GM23248 (cell line): ENCODE results near the gene KNCN. TPM values are rescaled to one million over a fixed set of nuclear protein-coding genes. Genes with fewer than 3 reads are reported as not detected.

Source experiments
- DNase-seq: peaks from one replicate; pipeline ENCODE4 v3.0.0-alpha.2; 2015
- H2AFZ ChIP-seq: fragments of 200-600 bp; sonication (generic); 2 replicates; pipeline ENCODE4 v1.6.1; 2016; ENCODE audit warnings: antibody characterized with exemption
- H3F3A ChIP-seq: fragments of 200-600 bp; sonication (generic); 2 replicates; pipeline ENCODE4 v1.6.1; 2016; ENCODE audit warnings: mild to moderate bottlenecking, antibody characterized with exemption, mixed run types; ENCODE audit not compliant: insufficient read depth
- H3K27ac ChIP-seq: fragments of 200-600 bp; sonication (generic); 2 replicates; pipeline ENCODE4 v1.5.1; 2016; ENCODE audit warnings: mild to moderate bottlenecking
- H3K27me3 ChIP-seq: fragments of 200-600 bp; sonication (generic); replicated peaks from 2 replicates; pipeline ENCODE4 v1.6.1; 2016; ENCODE audit warnings: mild to moderate bottlenecking; ENCODE audit not compliant: insufficient read depth
- H3K36me3 ChIP-seq: fragments of 200-600 bp; sonication (generic); 2 replicates; pipeline ENCODE4 v1.6.1; 2016; ENCODE audit warnings: low read depth, mild to moderate bottlenecking
- H3K4me1 ChIP-seq: fragments of 200-600 bp; sonication (generic); 2 replicates; pipeline ENCODE4 v1.6.1; 2016; ENCODE audit warnings: mild to moderate bottlenecking; ENCODE audit not compliant: insufficient read depth
- H3K4me2 ChIP-seq: fragments of 200-600 bp; sonication (generic); one replicate; pipeline ENCODE4 v1.6.1; 2016; ENCODE audit warnings: mild to moderate bottlenecking; ENCODE audit not compliant: unreplicated experiment
- H3K4me3 ChIP-seq: fragments of 200-600 bp; sonication (generic); 2 replicates; pipeline ENCODE4 v1.5.1; 2016; ENCODE audit warnings: mild to moderate bottlenecking
- H3K79me2 ChIP-seq: fragments of 200-600 bp; sonication (generic); 2 replicates; pipeline ENCODE4 v1.6.1; 2016; ENCODE audit warnings: mild to moderate bottlenecking; ENCODE audit not compliant: insufficient read depth
- H3K9ac ChIP-seq: fragments of 200-600 bp; sonication (generic); 2 replicates; pipeline ENCODE4 v1.6.1; 2016; ENCODE audit warnings: mild to moderate bottlenecking
- H3K9me2 ChIP-seq: fragments of 200-600 bp; sonication (generic); 2 replicates; pipeline ENCODE4 v1.6.1; 2016; ENCODE audit warnings: mixed run types, mild to moderate bottlenecking, moderate library complexity; ENCODE audit not compliant: insufficient read depth
- H3K9me3 ChIP-seq: fragments of 200-600 bp; sonication (generic); one replicate; pipeline ENCODE4 v1.6.1; 2017; ENCODE audit warnings: low read depth
- H4K20me1 ChIP-seq: fragments of 200-600 bp; sonication (generic); 2 replicates; pipeline ENCODE4 v1.6.0; 2016; ENCODE audit not compliant: insufficient read depth
- EZH2 ChIP-seq: fragments of 200-600 bp; sonication (generic); IDR thresholded peaks from 2 replicates; pipeline ENCODE4 v1.6.1; 2018; ENCODE audit warnings: antibody characterized with exemption, mild to moderate bottlenecking; ENCODE audit not compliant: insufficient read depth, poor library complexity, severe bottlenecking
- EZH2phosphoT487 ChIP-seq: fragments of 200-600 bp; sonication (generic); IDR thresholded peaks from 2 replicates; pipeline ENCODE4 v1.6.1; 2018; ENCODE audit warnings: antibody characterized with exemption, moderate library complexity, mild to moderate bottlenecking, low read depth; ENCODE audit not compliant: insufficient read depth
- WGBS, 2 experiments: methylation state at CpG; one replicate each; pipeline ENCODE4 v1.1.6; 2015 to 2017; ENCODE audit warnings: low lambda C conversion rate in 2 of 2, low coverage in 1 of 2; ENCODE audit errors: missing lambda C conversion rate in 2 of 2; 5-methylcytosine and 5-hydroxymethylcytosine counted together
- in situ Hi-C: fragments of 300-500 bp; cut with MboI; formaldehyde crosslinking; loops from 2 replicates; pipeline ENCODE4 v1.15.0; 2020
- polyA plus RNA-seq: library from polyadenylated mRNA; unstranded; fragments of >200 nt; fragmentation: Nextera tagmentation; extraction: Ambion mirVana; gene quantifications from 2 replicates; pipeline ENCODE4 v1.2.1, GENCODE V29; 2016
- total RNA-seq: library from RNA; depleted of rRNA; stranded (reverse); fragments of >200 nt; shearing (Covaris generic); gene quantifications from 2 replicates; pipeline ENCODE4 v1.2.3, GENCODE V29; 2014; rRNA removed

KNCN gene
- total RNA-seq, result not detected in 2 replicates
- polyA plus RNA-seq, result not detected in 2 replicates

GRCh38 chr1:46551597-46552095 lies at the start of gene KNCN:
TSS of gene KNCN (minus strand) at chr1:46551647. CDS start at chr1:46551215, 432 bp downstream.
- H3K4me3 ChIP-seq, result no peak within 1 kb of the TSS
- no peaks in the 10 kb centered on the region for H3K9me3 ChIP-seq
- 64 to 66% methylated on average over 6 of the region's 6 CpGs for WGBS, 2 experiments
- H3F3A ChIP-seq, result no peaks in the 10 kb centered on the region
- H2AFZ ChIP-seq, result no peak within 1 kb of the TSS
- DNase-seq, result no peak
- H3K4me1 ChIP-seq, result no peaks in the 10 kb centered on the region
- no peak for TF ChIP-seq EZH2phosphoT487
- TF ChIP-seq EZH2, result no peak
- peaks cover 27% of the 10 kb centered on the region for H3K27me3 ChIP-seq
- no peaks in the 10 kb centered on the region for H3K79me2 ChIP-seq
- H3K9ac ChIP-seq, result no peak within 1 kb of the TSS
- no peak within 1 kb of the TSS for H3K4me2 ChIP-seq
- no peaks in the 10 kb centered on the region for H4K20me1 ChIP-seq
- no peak within 1 kb of the TSS for H3K27ac ChIP-seq
- H3K9me2 ChIP-seq, result no peaks in the 10 kb centered on the region
- in situ Hi-C loops, result no loop called here
- no peaks in the 10 kb centered on the region for H3K36me3 ChIP-seq

DNA sequence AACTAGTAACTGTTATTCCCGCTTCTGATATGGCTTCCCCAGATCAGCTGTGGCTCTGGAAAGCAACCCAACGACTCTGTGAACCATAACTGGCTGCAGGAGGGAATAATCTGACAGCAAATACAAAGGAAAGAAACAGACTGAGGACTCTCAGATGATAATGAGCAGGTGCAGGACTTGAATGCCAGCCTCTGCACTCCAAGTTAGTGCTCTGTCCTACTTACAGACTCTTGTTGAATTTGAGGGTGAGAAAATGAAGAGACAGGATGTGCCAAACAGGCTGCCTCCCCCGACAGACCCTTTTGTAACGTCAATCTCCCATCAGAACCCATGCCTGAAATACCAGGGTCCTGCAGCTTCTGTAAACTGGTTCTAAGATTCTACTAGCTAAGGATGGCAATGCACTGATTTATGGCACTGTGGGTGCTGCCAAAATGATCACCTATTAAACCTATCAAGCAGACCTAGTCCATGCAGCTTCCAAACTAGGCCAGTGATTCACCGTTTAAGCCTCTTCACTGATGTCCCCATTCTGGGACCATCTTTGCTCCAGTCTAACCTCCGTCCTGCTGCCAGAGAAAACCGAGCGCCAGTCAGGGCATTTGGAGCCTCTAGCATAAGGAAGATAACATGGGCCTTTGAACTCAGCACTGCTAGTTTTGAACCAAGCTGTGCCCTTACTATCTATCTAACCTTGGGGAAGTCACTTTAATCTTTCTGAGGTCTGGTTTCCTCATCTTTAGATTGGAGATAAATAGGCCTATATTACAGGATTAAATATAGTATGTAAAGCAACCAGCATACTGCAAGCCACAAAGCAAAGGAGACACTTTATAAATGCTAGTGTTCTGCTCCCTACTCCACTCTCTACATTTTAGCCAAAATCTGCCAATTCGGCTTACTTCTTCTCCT lies 47.9 kb upstream of the KNCN start:
- Histone ChIP-seq H3K79me2 (peaks cover 11% of the 10 kb centered on the region; the same call in 1 of the 2 replicates), H3K9ac (no peak overlapping the region), H3K9me3 (no peaks in the 10 kb centered on the region), H3K4me2 (no peak overlapping the region), H2AFZ (no peak overlapping the region), H4K20me1 (no peaks in the 10 kb centered on the region), H3K4me1 (peaks cover 5% of the 10 kb centered on the region; the same call in 1 of the 2 replicates), H3K27ac (no peak overlapping the region), H3K9me2 (no peaks in the 10 kb centered on the region), H3K4me3 (no peak overlapping the region), H3K36me3 (no peaks in the 10 kb centered on the region), H3F3A (no peaks in the 10 kb centered on the region), H3K27me3 (no peaks in the 10 kb centered on the region)
- TF ChIP-seq EZH2phosphoT487 (no peak), EZH2 (no peak)
- DNase-seq, result no peak
- WGBS, 2 experiments, result 88 to 90% methylated on average over 9 of the region's 9 CpGs
- in situ Hi-C loops, result no loop called here

DNA sequence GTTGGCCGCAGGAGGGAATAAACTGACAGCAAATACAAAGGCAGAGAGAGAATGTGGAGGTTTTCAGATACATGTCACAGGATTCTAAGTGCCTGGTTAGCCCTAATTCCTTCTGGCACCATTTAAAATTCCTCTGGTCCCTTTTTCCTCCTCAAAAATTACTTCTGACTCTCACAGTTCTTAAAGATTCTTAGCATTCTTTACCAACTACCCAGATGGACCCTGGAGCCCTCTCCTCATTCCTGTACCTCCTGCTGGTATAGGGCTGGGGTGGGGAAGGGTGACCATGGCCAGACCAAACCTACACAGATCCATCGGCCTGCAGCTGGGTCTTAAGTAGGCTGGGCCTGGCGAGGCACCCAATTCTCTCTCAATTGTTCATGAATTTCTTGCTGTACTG lies 45.4 kb upstream of the KNCN start:
- no peak overlapping the region for H3K27ac ChIP-seq
- no peak overlapping the region for H2AFZ ChIP-seq
- no peaks in the 10 kb centered on the region for H4K20me1 ChIP-seq
- H3K36me3 ChIP-seq, result peaks cover under 1% of the 10 kb centered on the region; the same call in 1 of the 2 replicates
- in situ Hi-C loops, result no loop called here
- no peaks in the 10 kb centered on the region for H3K27me3 ChIP-seq
- peaks cover 6% of the 10 kb centered on the region; the same call in 1 of the 2 replicates for H3K79me2 ChIP-seq
- no peak overlapping the region for H3K9ac ChIP-seq
- H3K9me3 ChIP-seq, result no peaks in the 10 kb centered on the region
- H3K9me2 ChIP-seq, result no peaks in the 10 kb centered on the region
- no peaks in the 10 kb centered on the region for H3F3A ChIP-seq
- DNase-seq, result no peak
- TF ChIP-seq EZH2phosphoT487, result no peak
- no peak for TF ChIP-seq EZH2
- H3K4me2 ChIP-seq, result no peak overlapping the region
- peaks cover 3% of the 10 kb centered on the region; the same call in 1 of the 2 replicates for H3K4me1 ChIP-seq
- WGBS, 2 experiments, result 93 to 97% methylated on average over 3 of the region's 3 CpGs
- no peak overlapping the region for H3K4me3 ChIP-seq

- Histone ChIP-seq H3K27ac (no peak overlapping the region), H3K4me3 (no peak overlapping the region), H3K27me3 (no peaks in the 10 kb centered on the region), H3K4me2 (no peak overlapping the region), H3K9me3 (no peaks in the 10 kb centered on the region), H3K9ac (no peak overlapping the region), H3K4me1 (peaks cover 3% of the 10 kb centered on the region; the same call in 1 of the 2 replicates), H3K36me3 (peaks cover 3% of the 10 kb centered on the region; the same call in 1 of the 2 replicates), H3K9me2 (no peaks in the 10 kb centered on the region), H3K79me2 (peaks cover 4% of the 10 kb centered on the region; the same call in 1 of the 2 replicates), H3F3A (no peaks in the 10 kb centered on the region), H2AFZ (no peak overlapping the region), H4K20me1 (no peaks in the 10 kb centered on the region)
- in situ Hi-C loops, result no loop called here
- DNase-seq, result no peak
- WGBS, 2 experiments, result 97 to 100% methylated on average over 1 of the region's 1 CpG
- TF ChIP-seq EZH2phosphoT487, result no peak
- no peak for TF ChIP-seq EZH2
These were observed 44.6 kb upstream of the KNCN start for GRCh38 chr1:46596036-46596435.
